ENCODE results near the gene FHIT.

DNA sequence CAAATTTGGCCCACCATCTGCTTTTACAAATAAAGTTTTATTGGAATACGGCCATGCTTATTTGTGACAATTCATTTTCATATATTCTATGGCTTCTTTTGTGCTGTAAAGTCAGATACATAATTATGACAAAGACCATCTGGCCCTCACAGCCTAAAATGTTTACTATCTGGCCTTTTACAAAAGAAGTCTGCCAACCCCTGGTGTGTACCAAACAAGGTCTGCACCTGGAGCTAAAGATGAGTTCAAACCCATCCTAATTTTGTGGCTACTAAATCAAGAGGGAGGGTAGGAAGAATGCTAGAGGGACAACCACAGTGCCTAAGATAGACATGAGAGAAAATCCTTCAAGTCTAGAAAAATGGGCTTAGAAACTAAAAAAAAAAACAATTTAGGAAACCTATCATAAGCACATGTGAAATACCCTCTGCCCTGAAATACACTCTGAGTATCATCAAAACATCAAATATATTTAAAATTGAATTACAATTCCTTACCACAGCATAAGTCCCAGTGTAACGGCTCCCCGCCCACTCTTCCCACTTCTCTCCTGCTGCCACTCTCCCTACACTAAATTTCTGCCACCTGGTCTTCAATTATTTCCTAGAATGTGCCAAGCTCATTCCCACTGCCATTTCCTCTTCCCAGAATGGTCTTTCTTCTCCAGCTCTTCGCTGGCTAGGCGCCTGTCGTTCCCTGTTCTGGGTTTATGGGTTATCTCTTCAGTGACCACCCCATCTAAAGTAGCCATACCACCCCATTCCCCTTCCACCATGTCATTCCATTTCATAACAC lies 1250.7 kb downstream of the FHIT start:
- TF ChIP-seq EZH2phosphoT487 (IDR thresholded peaks at IDR 0.05; ENCODE audit: low read depth, severe bottlenecking, unreplicated experiment) (no peak), EZH2 (IDR thresholded peaks at IDR 0.05; ENCODE audit: borderline replicate concordance) (no peak), CTCF (IDR thresholded peaks at IDR 0.05; ENCODE audit: poor library complexity) (no peak)

All from hepatocyte (in vitro differentiated cells).